ENCODE measurements around the gene MRTFA.

Gene MRTFA

DNA sequence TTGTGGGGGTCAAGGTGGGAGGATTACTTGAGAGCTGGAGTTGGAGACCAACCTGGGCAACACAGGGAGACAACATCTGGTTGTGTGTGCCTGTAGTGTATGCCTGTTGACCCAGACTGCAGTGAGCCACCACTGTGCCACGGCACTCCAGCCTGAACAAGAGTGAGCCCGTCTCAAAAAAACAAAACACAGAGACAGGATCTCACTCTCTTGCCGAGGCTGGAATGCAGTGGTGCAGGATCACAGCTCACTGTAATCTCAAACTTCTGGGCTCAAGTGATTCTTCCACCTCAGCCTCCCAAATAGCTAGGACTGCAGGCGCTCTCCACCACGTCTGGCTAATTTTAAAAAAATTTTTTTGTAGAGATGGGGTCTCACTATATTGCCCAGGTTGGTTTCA is 153.6 kb downstream of the MRTFA start:
- DNase-seq (ENCODE audit: low read depth, low spot score), result no peak
- no peak overlapping the region for H3K4me3 ChIP-seq (ENCODE audit: low read depth, low read length)
- in situ Hi-C loops (cut with HindIII; ENCODE audit: low sequenced_read_pairs), result no loop called here
- TF ChIP-seq, protein P1, sequence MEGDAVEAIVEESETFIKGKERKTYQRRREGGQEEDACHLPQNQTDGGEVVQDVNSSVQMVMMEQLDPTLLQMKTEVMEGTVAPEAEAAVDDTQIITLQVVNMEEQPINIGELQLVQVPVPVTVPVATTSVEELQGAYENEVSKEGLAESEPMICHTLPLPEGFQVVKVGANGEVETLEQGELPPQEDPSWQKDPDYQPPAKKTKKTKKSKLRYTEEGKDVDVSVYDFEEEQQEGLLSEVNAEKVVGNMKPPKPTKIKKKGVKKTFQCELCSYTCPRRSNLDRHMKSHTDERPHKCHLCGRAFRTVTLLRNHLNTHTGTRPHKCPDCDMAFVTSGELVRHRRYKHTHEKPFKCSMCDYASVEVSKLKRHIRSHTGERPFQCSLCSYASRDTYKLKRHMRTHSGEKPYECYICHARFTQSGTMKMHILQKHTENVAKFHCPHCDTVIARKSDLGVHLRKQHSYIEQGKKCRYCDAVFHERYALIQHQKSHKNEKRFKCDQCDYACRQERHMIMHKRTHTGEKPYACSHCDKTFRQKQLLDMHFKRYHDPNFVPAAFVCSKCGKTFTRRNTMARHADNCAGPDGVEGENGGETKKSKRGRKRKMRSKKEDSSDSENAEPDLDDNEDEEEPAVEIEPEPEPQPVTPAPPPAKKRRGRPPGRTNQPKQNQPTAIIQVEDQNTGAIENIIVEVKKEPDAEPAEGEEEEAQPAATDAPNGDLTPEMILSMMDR (IDR thresholded peaks at IDR 0.05; ENCODE audit: low read depth, low read length), result no peak

- in situ Hi-C loops (cut with HindIII; ENCODE audit: low sequenced_read_pairs), result no loop called here
- H3K4me3 ChIP-seq (ENCODE audit: low read depth, low read length), result no peak overlapping the region
- TF ChIP-seq, protein P1 (IDR thresholded peaks at IDR 0.05; ENCODE audit: low read depth, low read length), result no peak
- no peak for DNase-seq (ENCODE audit: low read depth, low spot score)
Observed at GRCh38 chr22:40482391-40482790, 154.1 kb downstream of the MRTFA start.

- TF ChIP-seq, protein P1 (IDR thresholded peaks at IDR 0.05; ENCODE audit: low read depth, low read length), result no peak
- no peak overlapping the region for H3K4me3 ChIP-seq (ENCODE audit: low read depth, low read length)
- DNase-seq (ENCODE audit: low read depth, low spot score), result no peak
- in situ Hi-C loops (cut with HindIII; ENCODE audit: low sequenced_read_pairs), result no loop called here
Observed at GRCh38 chr22:40480996-40481395, 155.5 kb downstream of the MRTFA start.

DNA sequence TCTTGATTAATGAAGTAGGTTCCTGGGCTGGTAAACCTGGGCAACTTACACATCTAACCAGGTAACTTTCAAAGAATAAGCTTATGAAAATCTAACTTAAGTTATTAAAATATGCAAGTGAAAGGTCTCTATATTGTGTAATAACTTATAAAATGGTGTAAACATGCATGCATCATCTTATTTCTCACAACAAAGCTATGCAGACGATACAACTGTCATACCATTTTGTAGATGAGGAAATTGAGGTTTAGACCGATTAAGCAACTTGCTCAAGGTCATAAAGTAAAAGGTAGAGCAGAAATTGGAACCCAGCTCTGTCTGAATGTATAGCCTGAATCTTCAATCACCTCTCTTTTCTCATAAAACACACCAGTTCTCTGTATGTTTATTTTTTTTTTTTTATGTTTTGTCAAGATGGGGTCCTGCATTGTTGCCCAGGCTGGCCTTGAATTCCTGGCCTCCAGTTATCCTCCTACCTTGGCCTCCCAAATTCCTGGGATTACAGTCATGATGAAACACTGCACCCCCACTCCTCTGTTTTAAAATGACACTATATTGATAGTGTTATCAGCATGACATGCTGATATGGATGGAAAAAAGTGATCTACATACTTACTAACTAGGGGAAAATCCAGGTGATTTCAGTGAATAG is 156.5 kb downstream of the MRTFA start:
- in situ Hi-C loops (cut with HindIII; ENCODE audit: low sequenced_read_pairs), result no loop called here
- no peak overlapping the region for H3K4me3 ChIP-seq (ENCODE audit: low read depth, low read length)
- DNase-seq (ENCODE audit: low read depth, low spot score), result no peak

GRCh38 chr22:40479126-40479800 is 157.3 kb downstream of the MRTFA start:
- in situ Hi-C loops (cut with HindIII; ENCODE audit: low sequenced_read_pairs), result no loop called here
- TF ChIP-seq, protein P1 (IDR thresholded peaks at IDR 0.05; ENCODE audit: low read depth, low read length), result no peak
- DNase-seq (ENCODE audit: low read depth, low spot score), result no peak
- no peak overlapping the region for H3K4me3 ChIP-seq (ENCODE audit: low read depth, low read length)

More for the DNA sequence above, 156.5 kb downstream of the MRTFA start:
- TF ChIP-seq, protein P1 (IDR thresholded peaks at IDR 0.05; ENCODE audit: low read depth, low read length), result no peak

- H3K4me3 ChIP-seq (ENCODE audit: low read depth, low read length), result no peak overlapping the region
- DNase-seq (ENCODE audit: low read depth, low spot score), result no peak
- in situ Hi-C loops (cut with HindIII; ENCODE audit: low sequenced_read_pairs), result no loop called here
- TF ChIP-seq, protein P1 (IDR thresholded peaks at IDR 0.05; ENCODE audit: low read depth, low read length), result no peak
Observed at GRCh38 chr22:40478338-40479125, 158.0 kb downstream of the MRTFA start.

All from astrocyte of the spinal cord (primary cell).